NK-92 (cell line): ENCODE measurements around the gene GTF2A2.
"Not testable (repeated sequence)": the region's sequence is repeated elsewhere in the genome, so short reads cannot be mapped to it uniquely, and the experiment has no call there.

Experiments
- DNase-seq: peaks from one replicate; lab custom pipeline; 2025; ENCODE audit not compliant: unreplicated experiment; lab: John Stamatoyannopoulos, UW

The GTF2A2 gene

DNA sequence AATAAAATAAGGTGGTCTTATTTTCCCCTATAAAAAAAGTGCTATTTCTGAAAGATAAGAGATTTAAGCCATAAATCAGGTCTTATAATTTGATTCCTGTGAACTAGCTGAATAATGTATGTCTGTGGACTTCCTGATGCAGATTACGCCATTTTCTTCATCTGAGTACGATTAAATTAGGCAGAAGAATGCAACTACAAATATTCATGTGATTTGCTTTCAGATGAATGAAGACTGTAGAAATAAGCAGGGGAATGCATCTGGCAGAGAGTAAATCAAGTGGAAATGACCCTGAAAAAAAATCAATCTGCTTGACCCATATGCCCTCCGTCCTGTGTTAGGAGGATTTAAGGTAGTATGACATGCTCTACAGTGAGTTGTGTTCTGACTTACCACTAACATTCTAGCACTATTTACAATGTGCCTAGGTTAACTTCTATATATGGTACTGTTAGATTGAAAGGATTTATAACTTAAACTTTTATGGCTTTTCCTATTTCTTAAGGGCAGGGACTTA lies 17.1 kb upstream of the GTF2A2 start:
- DNase-seq: no peak

- no peak for DNase-seq
These were observed 11.2 kb upstream of the GTF2A2 start for GRCh38 chr15:59668556-59668955.

DNA sequence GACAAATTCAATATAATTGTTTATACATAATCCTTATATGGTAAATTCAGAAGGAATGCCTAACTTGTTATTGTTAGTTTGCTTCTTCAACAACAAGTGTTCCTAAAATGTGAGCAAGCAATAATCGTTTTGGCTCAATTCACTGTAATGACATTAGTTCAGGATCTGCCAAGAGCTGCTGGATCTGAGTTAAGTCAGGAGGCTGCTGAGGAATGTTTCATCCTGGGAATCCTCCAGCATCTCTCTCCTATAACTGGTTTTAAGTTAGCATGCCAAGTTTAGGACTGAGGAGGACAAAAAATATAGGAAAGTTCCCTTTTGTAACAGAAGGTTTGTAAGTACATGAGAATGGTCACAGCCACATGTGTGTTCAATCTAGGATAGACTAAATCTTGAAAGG lies 4.9 kb upstream of the GTF2A2 start:
- DNase-seq: no peak

DNA sequence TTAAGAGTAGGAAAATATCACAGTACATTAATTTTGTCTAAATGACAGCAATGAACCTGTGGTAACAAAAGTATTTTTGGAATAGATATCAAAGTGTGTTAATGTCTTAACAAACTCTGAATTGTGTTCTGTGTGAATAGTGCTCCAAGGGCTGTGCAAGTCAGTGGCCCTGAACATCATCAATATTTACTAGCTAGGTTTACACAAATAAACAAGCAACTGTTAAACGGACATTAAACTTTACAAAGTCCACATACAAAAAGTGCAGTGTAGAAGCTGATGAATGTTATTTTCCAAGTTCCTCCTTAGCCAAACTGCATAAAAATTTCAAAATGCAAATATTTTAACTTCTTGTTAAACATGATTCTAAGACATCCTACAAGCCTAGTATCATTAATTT lies 2.1 kb upstream of the GTF2A2 start:
- DNase-seq: no peak

DNA sequence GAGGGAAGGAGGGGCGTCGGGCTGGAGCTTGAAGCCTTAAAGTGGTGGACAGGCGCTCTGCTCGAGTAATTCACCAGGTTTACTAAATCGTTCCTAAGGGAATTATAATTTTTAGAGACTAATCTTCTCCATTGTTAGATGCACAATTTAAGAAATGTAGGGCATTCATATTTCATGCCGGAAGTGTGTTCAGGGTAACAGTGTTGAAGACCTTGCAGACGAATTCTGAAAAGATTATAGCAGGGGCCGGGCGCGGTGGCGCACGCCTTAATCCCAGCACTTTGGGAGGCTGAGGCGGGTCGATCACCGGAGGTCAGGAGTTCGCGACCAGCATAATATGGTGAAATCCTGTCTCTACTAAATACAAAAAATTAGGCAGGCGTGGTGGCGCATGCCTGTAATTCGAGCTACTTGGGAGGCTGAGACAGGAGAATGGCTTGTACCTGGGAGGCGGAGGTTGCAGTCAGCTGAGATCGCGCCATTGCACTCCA lies 365 bp upstream of the GTF2A2 start:
- no peak for DNase-seq

DNA sequence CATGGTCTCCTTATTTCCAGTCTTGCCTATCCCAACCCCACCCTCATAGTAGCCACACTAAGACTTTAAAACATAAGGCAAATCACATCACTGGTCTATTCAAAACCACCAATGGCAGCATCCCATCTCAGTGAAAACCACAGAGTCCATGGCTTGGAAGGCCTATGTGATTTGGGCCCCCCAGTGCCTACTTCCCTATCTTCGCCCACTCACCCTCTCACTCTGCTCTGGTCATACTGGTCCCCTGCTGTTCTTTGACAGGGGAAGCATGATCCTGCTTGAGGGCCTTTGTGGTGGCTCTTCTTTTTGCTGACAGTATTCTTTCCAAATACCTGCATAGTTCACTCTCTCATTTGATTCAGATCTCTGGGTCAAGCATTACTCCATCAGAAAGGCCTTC lies 3.3 kb downstream of the GTF2A2 start:
- no peak for DNase-seq

DNA sequence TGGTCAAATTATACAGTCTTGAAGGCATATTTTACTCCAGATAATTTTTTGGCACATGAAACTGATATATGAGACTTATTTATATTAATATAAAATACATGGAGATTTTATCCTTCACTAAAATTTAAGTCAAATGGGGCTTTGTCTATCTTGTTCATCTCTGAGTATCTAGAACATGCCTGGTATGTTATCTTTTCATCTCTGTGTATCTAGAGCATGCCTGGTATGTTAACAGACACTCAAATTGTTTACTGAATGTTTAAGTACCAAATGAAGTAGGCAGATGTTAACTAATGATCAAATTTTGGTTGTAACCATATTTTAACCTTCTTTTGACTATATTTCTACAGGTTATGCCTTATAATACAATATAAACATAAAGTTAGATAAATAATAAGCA lies 7.7 kb downstream of the GTF2A2 start:
- no peak for DNase-seq

DNA sequence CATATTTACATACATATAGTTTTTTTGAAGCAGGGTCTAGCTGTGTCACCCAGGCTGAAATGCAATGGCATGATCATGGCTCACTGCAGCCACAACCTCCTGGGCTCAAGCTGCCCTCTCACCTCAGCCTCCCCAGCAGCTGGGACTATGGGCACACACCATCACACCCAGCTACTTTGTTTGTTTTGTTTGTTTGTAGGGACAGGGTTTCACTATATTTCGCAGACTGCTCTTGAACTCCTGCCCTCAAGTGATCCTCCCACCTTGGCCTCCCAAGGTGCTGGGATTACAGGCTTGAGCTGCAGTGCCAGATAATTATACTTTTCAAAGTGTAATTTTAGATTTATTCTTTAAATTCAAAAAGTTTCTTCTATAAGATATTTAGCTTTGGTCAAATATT lies 10.2 kb downstream of the GTF2A2 start:
- DNase-seq: no peak

DNA sequence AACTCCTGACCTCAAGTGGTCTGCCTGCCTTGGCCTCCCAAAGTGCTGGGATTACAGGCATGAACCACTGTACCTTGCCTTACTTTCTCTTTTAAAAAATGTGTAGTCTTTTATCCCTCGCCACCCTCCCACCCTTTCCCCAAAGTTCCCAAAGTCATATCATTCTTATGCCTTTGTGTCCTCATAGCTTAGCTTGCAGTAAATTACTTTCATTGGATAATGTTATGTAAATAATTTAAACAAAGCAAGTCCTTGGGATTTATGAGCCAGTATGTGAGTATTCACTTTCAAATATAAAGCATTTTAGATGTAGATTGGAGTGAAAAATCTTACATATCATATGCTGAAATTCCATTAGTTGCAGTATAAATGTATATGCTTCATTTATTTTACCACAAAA lies 11.0 kb downstream of the GTF2A2 start:
- DNase-seq: no peak

DNA sequence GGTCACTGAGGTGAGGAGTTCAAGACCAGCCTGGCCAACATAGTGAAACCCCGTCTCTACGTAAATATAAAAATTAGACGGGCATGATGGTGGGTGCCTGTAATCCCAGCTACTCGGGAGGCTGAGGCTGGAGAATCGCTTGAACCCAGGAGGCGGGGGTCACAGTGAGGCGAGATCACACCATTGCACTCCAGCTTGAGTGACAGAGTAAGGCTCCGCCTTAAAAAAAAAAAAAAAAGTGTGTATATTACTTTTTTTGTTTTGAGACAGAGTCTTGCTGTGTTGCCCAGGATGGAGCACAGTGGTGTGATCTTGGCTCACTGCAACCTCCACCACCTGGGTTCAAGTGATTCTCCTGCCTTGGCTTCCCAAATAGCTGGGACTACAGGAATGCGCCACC lies 11.5 kb downstream of the GTF2A2 start:
- DNase-seq: not testable (repeated sequence)

DNA sequence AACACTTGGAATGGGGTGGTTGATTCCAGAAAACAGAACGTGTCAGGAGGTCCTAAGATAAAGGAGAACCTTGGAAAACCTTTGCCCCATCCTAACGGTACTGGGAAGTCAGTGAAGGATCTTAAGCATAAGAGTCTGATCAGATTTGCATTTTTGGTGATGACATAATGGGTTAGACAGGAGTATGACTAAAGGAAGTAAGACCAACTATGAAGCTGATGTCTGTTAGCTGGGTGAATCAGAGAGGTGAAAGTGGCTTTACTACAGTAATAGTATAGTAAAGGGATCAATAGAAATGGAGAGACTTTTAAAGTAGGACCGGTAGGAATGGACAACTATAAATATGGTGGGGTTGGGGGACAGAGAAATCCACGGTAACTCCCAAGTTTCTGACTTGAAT lies 12.6 kb downstream of the GTF2A2 start:
- DNase-seq: no peak

DNA sequence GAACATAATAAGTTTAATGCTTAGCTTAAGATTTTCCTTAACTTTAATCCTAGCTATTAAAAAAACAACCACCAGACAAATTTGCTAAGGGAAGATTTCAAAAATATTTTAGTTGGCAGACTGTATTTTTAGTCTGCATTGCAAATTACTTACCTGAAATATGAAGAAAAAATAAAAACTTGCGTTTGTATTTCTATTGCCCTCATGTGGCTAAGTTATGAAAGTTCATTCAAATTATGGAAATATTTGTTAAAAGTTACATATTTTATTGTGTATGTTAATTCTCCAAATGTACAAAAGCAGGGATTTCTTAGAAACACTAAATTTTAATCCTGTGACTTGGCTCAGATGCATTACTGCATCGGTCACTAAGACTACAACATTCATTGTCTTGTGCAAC lies 15.0 kb downstream of the GTF2A2 start:
- no peak for DNase-seq

DNA sequence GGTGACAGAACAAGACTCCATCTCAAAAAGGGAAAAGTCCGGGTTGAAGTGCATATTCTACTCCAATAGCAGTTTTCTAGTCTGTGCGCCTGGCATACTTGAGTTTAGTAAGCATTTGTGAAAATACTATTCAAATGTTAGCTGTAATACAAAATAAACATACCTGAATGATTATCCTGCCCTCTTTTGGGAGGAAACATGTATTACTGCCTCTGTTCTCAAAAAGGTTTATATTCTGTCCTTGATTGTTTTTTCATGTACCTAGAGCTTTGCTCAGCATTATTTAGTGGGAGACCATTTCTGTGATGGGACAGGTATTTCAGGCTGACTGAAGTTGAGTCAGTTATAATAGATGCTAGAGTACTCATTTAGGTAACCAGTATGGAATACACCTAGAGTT lies 19.8 kb downstream of the GTF2A2 start:
- DNase-seq: not testable (repeated sequence)

GRCh38 chr15:59636184-59636583 lies 21.1 kb downstream of the GTF2A2 start:
- no peak for DNase-seq

GRCh38 chr15:59632714-59633113 lies 24.6 kb downstream of the GTF2A2 start:
- DNase-seq: no peak

DNA sequence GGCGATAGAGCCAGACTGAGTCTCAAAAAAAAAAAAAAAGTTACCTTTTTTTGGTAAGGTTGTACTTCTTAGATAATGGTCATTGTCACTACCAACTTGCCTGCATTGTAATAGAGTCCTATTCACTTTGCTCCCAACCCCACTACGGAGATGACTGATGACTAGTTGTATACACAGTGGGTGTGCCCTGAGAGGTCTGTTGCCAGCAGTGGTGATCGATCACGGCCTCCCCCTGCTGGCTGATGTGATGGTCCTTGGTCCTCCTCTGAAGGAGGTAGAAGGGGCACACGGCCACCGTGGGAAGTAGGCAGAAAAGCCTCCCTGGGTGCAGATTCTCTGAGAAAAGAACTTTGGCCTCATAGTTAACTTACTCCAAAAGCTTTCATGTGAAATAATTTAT lies 35.0 kb downstream of the GTF2A2 start:
- DNase-seq: no peak

GRCh38 chr15:59618406-59618805 lies 38.9 kb downstream of the GTF2A2 start:
- no peak for DNase-seq

- no peak for DNase-seq
These were observed 40.9 kb downstream of the GTF2A2 start for GRCh38 chr15:59616379-59616778.

- no peak for DNase-seq
These were observed 41.7 kb downstream of the GTF2A2 start for GRCh38 chr15:59615661-59616060.

DNA sequence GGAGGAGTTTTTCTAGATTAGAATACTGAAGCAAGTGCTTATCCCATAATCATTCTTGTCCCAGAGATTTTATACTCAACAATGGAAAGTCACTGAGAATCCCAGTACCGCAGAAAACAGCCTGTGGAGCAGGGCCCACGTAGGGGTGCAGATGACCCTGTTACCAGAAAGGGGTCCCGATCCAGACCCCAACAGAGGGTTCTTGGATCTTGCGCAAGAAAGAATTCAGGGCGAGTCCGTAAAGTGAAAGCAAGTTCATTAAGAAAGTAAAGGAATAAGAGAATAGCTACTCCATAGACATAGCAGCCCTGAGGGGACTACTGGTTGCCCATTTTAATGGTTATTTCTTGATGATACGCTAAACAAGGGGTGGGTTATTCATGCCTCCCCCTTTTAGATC lies 43.2 kb downstream of the GTF2A2 start:
- DNase-seq: no peak

DNA sequence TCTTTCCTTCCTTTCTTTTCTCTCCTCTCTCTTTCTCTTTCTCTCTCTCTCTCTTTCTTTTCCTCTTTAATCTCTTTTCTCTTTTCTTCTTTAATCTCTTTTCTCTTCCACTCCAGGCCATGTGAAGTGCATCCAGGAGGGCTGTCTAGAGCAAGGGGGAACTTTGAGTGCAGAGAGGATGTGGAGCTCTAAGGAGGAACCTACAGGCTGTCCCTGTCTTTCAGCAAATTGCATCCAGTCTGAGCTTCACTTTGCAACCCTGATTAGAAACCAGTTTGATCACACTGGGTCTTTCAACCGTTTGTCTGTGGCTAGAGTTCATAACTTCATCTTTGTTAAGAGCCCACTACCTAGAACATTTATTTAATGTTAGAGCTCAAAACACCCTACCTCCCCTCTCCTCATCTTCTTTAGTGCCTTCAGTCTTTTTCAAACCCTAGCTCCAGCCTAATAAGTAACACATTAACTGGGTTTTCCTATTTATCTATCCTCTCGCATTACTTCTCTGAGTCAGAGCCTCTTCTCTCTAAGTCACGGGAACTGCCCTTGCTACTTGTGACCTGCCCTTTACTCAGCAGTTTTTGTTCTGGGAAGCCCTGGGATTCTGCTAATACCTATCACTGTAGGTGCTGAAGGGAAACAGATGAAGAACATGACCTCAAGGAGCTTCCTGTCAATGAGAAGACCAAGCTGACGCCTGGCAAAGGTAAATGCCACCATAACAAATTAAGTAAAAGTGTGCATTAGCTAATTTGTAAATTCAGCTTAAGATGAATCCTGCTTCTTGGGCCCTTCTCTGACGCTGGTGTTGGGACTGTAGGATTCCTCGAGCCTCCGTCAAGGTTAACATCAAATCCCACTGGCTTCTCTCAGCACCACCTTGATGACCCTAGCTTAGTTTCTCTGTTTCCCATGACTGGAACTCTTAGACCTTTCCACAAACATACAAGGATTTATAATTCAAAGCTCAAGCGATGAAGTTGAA lies 45.7 kb downstream of the GTF2A2 start, which contains the start of gene GCNT3:
TSS of gene GCNT3 (plus strand) at position 508 of the 985 bp plus-strand sequence. CDS start 6,456 bp downstream, outside the sequence.
- no peak for DNase-seq
